ENCODE results near the gene KIF1C.

The KIF1C gene

GRCh38 chr17:5022171-5022711 is 24.5 kb downstream of the KIF1C start (continued):
- TF ChIP-seq ZNF10 (tag by site-specific recombination; IDR thresholded peaks at IDR 0.05), result no peak
- no peak for TF ChIP-seq ZNF133 (tag by site-specific recombination; IDR thresholded peaks at IDR 0.05)
- no peak for TF ChIP-seq ZNF585B (tag by site-specific recombination; IDR thresholded peaks at IDR 0.05)

- TF ChIP-seq MZF1 (tag by site-specific recombination; IDR thresholded peaks at IDR 0.05; ENCODE audit: borderline replicate concordance), result no peak
- TF ChIP-seq SCRT1 (tag by site-specific recombination; IDR thresholded peaks at IDR 0.05; ENCODE audit: borderline replicate concordance), result no peak
- TF ChIP-seq ZEB2 (tag by site-specific recombination; IDR thresholded peaks at IDR 0.05), result no peak
- TF ChIP-seq ZNF621 (tag by site-specific recombination; IDR thresholded peaks at IDR 0.05), result no peak
- TF ChIP-seq KLF7 (tag by site-specific recombination; IDR thresholded peaks at IDR 0.05; ENCODE audit: borderline replicate concordance), result no peak
- Histone ChIP-seq H3K9me3 (ENCODE audit: control insufficient read depth, insufficient read depth, low read depth, low read length) (no peaks in the 10 kb centered on the region), H3K36me3 (ENCODE audit: control insufficient read depth in 2 of 2, insufficient read depth in 1 of 2, low read length in 2 of 2) (peaks cover 10 to 48% of the 10 kb centered on the region in 2 experiments), H3K4me1 (ENCODE audit: control insufficient read depth, insufficient read depth, low read length) (no peaks in the 10 kb centered on the region), H3K4me3 (ENCODE audit: low read depth, low read length) (no peak overlapping the region), H3K27ac (ENCODE audit: extremely low read depth, low read depth, low read length) (no peak overlapping the region)
- ChIA-PET POLR2A (no interaction called here), CTCF (no interaction called here)
Measured at GRCh38 chr17:5023588-5024147, 25.9 kb downstream of the KIF1C start.

GRCh38 chr17:5024604-5025003 is 26.9 kb downstream of the KIF1C start:
- Histone ChIP-seq H3K4me1 (ENCODE audit: control insufficient read depth, insufficient read depth, low read length) (no peaks in the 10 kb centered on the region), H3K27ac (ENCODE audit: extremely low read depth, low read depth, low read length) (no peak overlapping the region), H3K4me3 (ENCODE audit: low read depth, low read length) (no peak overlapping the region), H3K9me3 (ENCODE audit: control insufficient read depth, insufficient read depth, low read depth, low read length) (no peaks in the 10 kb centered on the region), H3K36me3 (ENCODE audit: control insufficient read depth in 2 of 2, insufficient read depth in 1 of 2, low read length in 2 of 2) (peaks cover 10 to 39% of the 10 kb centered on the region in 2 experiments; a peak in 2 of 3 replicates)
- TF ChIP-seq ZNF366 (tag by site-specific recombination; conservative IDR thresholded peaks at IDR 0.05), result no peak
- TF ChIP-seq ZNF623 (tag by site-specific recombination; IDR thresholded peaks at IDR 0.05), result no peak
- no peak for TF ChIP-seq ZNF2 (tag by site-specific recombination; IDR thresholded peaks at IDR 0.05)
- TF ChIP-seq SCRT1 (tag by site-specific recombination; IDR thresholded peaks at IDR 0.05; ENCODE audit: borderline replicate concordance), result no peak
- no peak for TF ChIP-seq ZNF677 (tag by site-specific recombination; IDR thresholded peaks at IDR 0.05)
- no peak for TF ChIP-seq OSR2 (tag by site-specific recombination; IDR thresholded peaks at IDR 0.05)
- TF ChIP-seq ZNF341 (tag by site-specific recombination; IDR thresholded peaks at IDR 0.05; ENCODE audit: low read depth), result no peak
- TF ChIP-seq ELK4 (IDR thresholded peaks at IDR 0.05; ENCODE audit: borderline replicate concordance, low read depth, low read length), result no peak
- TF ChIP-seq ZNF518A (tag by site-specific recombination; conservative IDR thresholded peaks at IDR 0.05; ENCODE audit: low read depth), result no peak
- no peak for TF ChIP-seq RBAK (tag by site-specific recombination; IDR thresholded peaks at IDR 0.05)
- TF ChIP-seq ZNF791 (tag by site-specific recombination; IDR thresholded peaks at IDR 0.05), result no peak
- no peak for TF ChIP-seq ZNF48 (tag by site-specific recombination; IDR thresholded peaks at IDR 0.05)
- TF ChIP-seq ZNF394 (tag by site-specific recombination; IDR thresholded peaks at IDR 0.05; ENCODE audit: borderline replicate concordance), result no peak
- TF ChIP-seq PATZ1 (tag by site-specific recombination; IDR thresholded peaks at IDR 0.05), result no peak
- no peak for TF ChIP-seq ZNF146 (tag by site-specific recombination; IDR thresholded peaks at IDR 0.05)
- POLR2A ChIA-PET, result no interaction called here
- CTCF ChIA-PET, result interaction anchor here (0.6 kb wide), 1 partner anchor 10 kb away, joined by 5 read pairs; no protein-coding TSS in a partner anchor
